Measurements from ENCODE around the gene SESN1.

SESN1 gene

DNA sequence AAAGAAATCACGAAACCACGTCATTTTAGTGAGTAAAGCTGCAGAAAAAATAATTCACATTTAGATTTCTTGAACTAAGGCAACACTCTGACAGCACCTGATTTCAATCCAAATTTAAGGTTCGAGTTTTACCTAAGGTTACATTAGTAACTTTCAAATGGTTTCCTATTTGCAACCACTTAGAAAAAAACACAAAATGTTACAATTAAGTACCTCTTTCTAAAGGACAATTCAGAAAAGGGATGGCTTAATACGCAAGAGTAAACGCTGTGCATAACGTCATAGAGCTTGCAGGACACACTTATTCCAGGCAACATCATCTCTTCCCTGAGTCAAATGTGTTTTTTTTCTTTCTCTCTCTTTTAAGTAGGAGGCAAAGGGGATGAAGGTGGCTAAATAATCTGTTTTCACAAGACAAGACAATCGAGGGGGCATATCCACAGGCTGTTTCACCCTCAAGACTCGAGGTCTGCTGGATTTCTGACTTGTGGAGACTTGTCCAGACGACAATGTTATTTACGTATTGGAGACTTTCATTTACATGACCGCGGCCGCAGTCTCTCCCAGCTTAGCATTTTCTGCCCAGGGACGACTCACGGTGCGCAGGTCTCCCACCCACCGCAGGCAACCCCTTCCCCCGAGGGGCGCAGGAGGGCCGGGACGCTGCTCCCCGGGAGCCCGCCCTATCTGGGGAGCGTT is 86.0 kb downstream of the SESN1 start:
- no peaks in the 10 kb centered on the region for H3K27me3 ChIP-seq (replicated peaks in 2 of 5; ENCODE audit: control insufficient read depth in 4 of 5, insufficient read depth in 5 of 5, low read length in 4 of 5)
- WGBS (ENCODE audit: insufficient coverage), result 1% methylated on average over 14 of the region's 24 CpGs
- peak overlapping the region; percentile 77 to 94 for H3K27ac ChIP-seq (ENCODE audit: insufficient read depth in 1 of 2, low read depth in 1 of 2, low read length in 2 of 2, poor library complexity in 1 of 2, severe bottlenecking in 2 of 2)
- DNase-seq, result peak in 2 of 3 donors; percentile 58 to 65
- H3K36me3 ChIP-seq (ENCODE audit: control insufficient read depth in 4 of 4, insufficient read depth in 4 of 4, low read length in 3 of 4), result no peaks in the 10 kb centered on the region
- no peaks in the 10 kb centered on the region for H3K9me3 ChIP-seq (ENCODE audit: control extremely low read depth in 1 of 5, control insufficient read depth in 4 of 5, insufficient read depth in 2 of 5, low read depth in 1 of 5, low read length in 4 of 5)
- peaks cover 20 to 48% (median 32%) of the 10 kb centered on the region in 4 experiments for H3K4me1 ChIP-seq (ENCODE audit: control extremely low read depth in 1 of 4, control insufficient read depth in 4 of 4, insufficient read depth in 4 of 4, low read length in 3 of 4)
- POLR2A ChIA-PET, result no interaction called here
- CTCF ChIA-PET, result interaction anchor here (1.2 to 1.9 kb wide), 5 partner anchors 20 to 116 kb away, joined by 3 to 4 read pairs (median 3); no protein-coding TSS in a partner anchor
- peak overlapping the region; percentile 78 to 99 (median 95) for H3K4me3 ChIP-seq (ENCODE audit: control insufficient read depth in 1 of 7, extremely low read depth in 1 of 7, insufficient read depth in 4 of 7, low read depth in 2 of 7, low read length in 6 of 7)

DNA sequence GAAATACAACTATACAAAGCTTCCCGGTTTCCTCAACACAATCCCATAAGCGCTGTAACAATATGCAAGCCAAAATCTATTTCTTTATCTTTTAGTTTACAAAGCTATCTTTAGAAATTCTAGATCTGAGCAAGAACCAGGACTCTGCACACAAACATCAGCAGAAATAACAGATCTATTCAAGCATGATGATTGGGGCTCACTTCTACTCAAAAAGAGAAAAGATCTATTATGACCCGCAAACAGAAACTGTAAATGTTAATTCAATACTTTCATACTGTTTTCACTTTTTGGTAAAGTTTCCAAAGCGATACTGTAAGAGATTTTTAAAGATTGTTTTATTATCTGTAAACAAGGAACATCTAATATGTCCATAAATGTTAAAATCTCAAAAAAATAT is 86.6 kb downstream of the SESN1 start:
- Histone ChIP-seq H3K4me3 (ENCODE audit: control insufficient read depth in 1 of 7, extremely low read depth in 1 of 7, insufficient read depth in 4 of 7, low read depth in 2 of 7, low read length in 6 of 7) (peak overlapping the region in 6 of 7 experiments; percentile 94 to 99 (median 96)), H3K9me3 (ENCODE audit: control extremely low read depth in 1 of 5, control insufficient read depth in 4 of 5, insufficient read depth in 2 of 5, low read depth in 1 of 5, low read length in 4 of 5) (no peaks in the 10 kb centered on the region), H3K36me3 (ENCODE audit: control insufficient read depth in 4 of 4, insufficient read depth in 4 of 4, low read length in 3 of 4) (no peaks in the 10 kb centered on the region), H3K27me3 (replicated peaks in 2 of 5; ENCODE audit: control insufficient read depth in 4 of 5, insufficient read depth in 5 of 5, low read length in 4 of 5) (no peaks in the 10 kb centered on the region), H3K4me1 (ENCODE audit: control extremely low read depth in 1 of 4, control insufficient read depth in 4 of 4, insufficient read depth in 4 of 4, low read length in 3 of 4) (peaks cover 15 to 44% (median 27%) of the 10 kb centered on the region in 4 experiments), H3K27ac (ENCODE audit: insufficient read depth in 1 of 2, low read depth in 1 of 2, low read length in 2 of 2, poor library complexity in 1 of 2, severe bottlenecking in 2 of 2) (peak overlapping the region in 1 of 2 experiments; percentile 94)
- ChIA-PET POLR2A (no interaction called here), CTCF (interaction anchor here (1.0 to 1.9 kb wide), 6 partner anchors 13 to 115 kb away, joined by 3 to 5 read pairs (median 4); no protein-coding TSS in a partner anchor)
- WGBS (ENCODE audit: insufficient coverage), result no CpG with 5 or more reads among the region's 4 CpGs
- DNase-seq, result no peak

- no peak for DNase-seq
- 60% methylated on average over 1 of the region's 3 CpGs for WGBS (ENCODE audit: insufficient coverage)
- H3K36me3 ChIP-seq (ENCODE audit: control insufficient read depth in 4 of 4, insufficient read depth in 4 of 4, low read length in 3 of 4), result no peaks in the 10 kb centered on the region
- ChIA-PET POLR2A (interaction anchor here (1.1 kb wide), 1 partner anchor 11 kb away, joined by 5 read pairs; no protein-coding TSS in a partner anchor), CTCF (interaction anchor here (0.6 to 1.9 kb wide), 6 partner anchors 12 to 115 kb away, joined by 3 to 5 read pairs (median 4); no protein-coding TSS in a partner anchor)
- H3K27ac ChIP-seq (ENCODE audit: insufficient read depth in 1 of 2, low read depth in 1 of 2, low read length in 2 of 2, poor library complexity in 1 of 2, severe bottlenecking in 2 of 2), result peak overlapping the region in 1 of 2 experiments; percentile 94
- no peaks in the 10 kb centered on the region for H3K27me3 ChIP-seq (replicated peaks in 2 of 5; ENCODE audit: control insufficient read depth in 4 of 5, insufficient read depth in 5 of 5, low read length in 4 of 5)
- H3K4me3 ChIP-seq (ENCODE audit: control insufficient read depth in 1 of 7, extremely low read depth in 1 of 7, insufficient read depth in 4 of 7, low read depth in 2 of 7, low read length in 6 of 7), result peak overlapping the region in 6 of 7 experiments; percentile 94 to 99 (median 96)
- H3K4me1 ChIP-seq (ENCODE audit: control extremely low read depth in 1 of 4, control insufficient read depth in 4 of 4, insufficient read depth in 4 of 4, low read length in 3 of 4), result peaks cover 13 to 39% (median 24%) of the 10 kb centered on the region in 4 experiments
- no peaks in the 10 kb centered on the region for H3K9me3 ChIP-seq (ENCODE audit: control extremely low read depth in 1 of 5, control insufficient read depth in 4 of 5, insufficient read depth in 2 of 5, low read depth in 1 of 5, low read length in 4 of 5)
These were observed 87.1 kb downstream of the SESN1 start for GRCh38 chr6:109007521-109007920.

GRCh38 chr6:109006818-109007217 is 87.8 kb downstream of the SESN1 start:
- Histone ChIP-seq H3K4me1 (ENCODE audit: control extremely low read depth in 1 of 4, control insufficient read depth in 4 of 4, insufficient read depth in 4 of 4, low read length in 3 of 4) (peaks cover 11 to 38% (median 23%) of the 10 kb centered on the region in 4 experiments), H3K9me3 (ENCODE audit: control extremely low read depth in 1 of 5, control insufficient read depth in 4 of 5, insufficient read depth in 2 of 5, low read depth in 1 of 5, low read length in 4 of 5) (no peaks in the 10 kb centered on the region), H3K27me3 (replicated peaks in 2 of 5; ENCODE audit: control insufficient read depth in 4 of 5, insufficient read depth in 5 of 5, low read length in 4 of 5) (no peaks in the 10 kb centered on the region), H3K4me3 (ENCODE audit: control insufficient read depth in 1 of 7, extremely low read depth in 1 of 7, insufficient read depth in 4 of 7, low read depth in 2 of 7, low read length in 6 of 7) (peak overlapping the region in 1 of 7 experiments; percentile 99), H3K27ac (ENCODE audit: insufficient read depth in 1 of 2, low read depth in 1 of 2, low read length in 2 of 2, poor library complexity in 1 of 2, severe bottlenecking in 2 of 2) (no peak overlapping the region), H3K36me3 (ENCODE audit: control insufficient read depth in 4 of 4, insufficient read depth in 4 of 4, low read length in 3 of 4) (peaks cover 0 to 6% (median 2%) of the 10 kb centered on the region in 4 experiments)
- CTCF ChIA-PET, result no interaction called here
- no CpG with 5 or more reads among the region's 1 CpG for WGBS (ENCODE audit: insufficient coverage)
- peak in 2 of 3 donors; percentile 29 to 46 for DNase-seq
- POLR2A ChIA-PET, result interaction anchor here (1.1 kb wide), 1 partner anchor 10 kb away, joined by 5 read pairs; no protein-coding TSS in a partner anchor

- Histone ChIP-seq H3K9me3 (ENCODE audit: control extremely low read depth in 1 of 5, control insufficient read depth in 4 of 5, insufficient read depth in 2 of 5, low read depth in 1 of 5, low read length in 4 of 5) (no peaks in the 10 kb centered on the region), H3K27ac (ENCODE audit: insufficient read depth in 1 of 2, low read depth in 1 of 2, low read length in 2 of 2, poor library complexity in 1 of 2, severe bottlenecking in 2 of 2) (no peak overlapping the region), H3K4me3 (ENCODE audit: control insufficient read depth in 1 of 7, extremely low read depth in 1 of 7, insufficient read depth in 4 of 7, low read depth in 2 of 7, low read length in 6 of 7) (no peak overlapping the region), H3K27me3 (replicated peaks in 2 of 5; ENCODE audit: control insufficient read depth in 4 of 5, insufficient read depth in 5 of 5, low read length in 4 of 5) (no peaks in the 10 kb centered on the region), H3K36me3 (ENCODE audit: control insufficient read depth in 4 of 4, insufficient read depth in 4 of 4, low read length in 3 of 4) (peaks cover 13 to 26% (median 20%) of the 10 kb centered on the region in 4 experiments), H3K4me1 (ENCODE audit: control extremely low read depth in 1 of 4, control insufficient read depth in 4 of 4, insufficient read depth in 4 of 4, low read length in 3 of 4) (peaks cover 0 to 17% (median 5%) of the 10 kb centered on the region in 4 experiments)
- CTCF ChIA-PET, result interaction anchor here (1.3 kb wide), 1 partner anchor 31 kb away, joined by 3 read pairs; no protein-coding TSS in a partner anchor
- DNase-seq, result no peak
- POLR2A ChIA-PET, result no interaction called here
These were observed 91.8 kb downstream of the SESN1 start for GRCh38 chr6:109002882-109003281.

DNA sequence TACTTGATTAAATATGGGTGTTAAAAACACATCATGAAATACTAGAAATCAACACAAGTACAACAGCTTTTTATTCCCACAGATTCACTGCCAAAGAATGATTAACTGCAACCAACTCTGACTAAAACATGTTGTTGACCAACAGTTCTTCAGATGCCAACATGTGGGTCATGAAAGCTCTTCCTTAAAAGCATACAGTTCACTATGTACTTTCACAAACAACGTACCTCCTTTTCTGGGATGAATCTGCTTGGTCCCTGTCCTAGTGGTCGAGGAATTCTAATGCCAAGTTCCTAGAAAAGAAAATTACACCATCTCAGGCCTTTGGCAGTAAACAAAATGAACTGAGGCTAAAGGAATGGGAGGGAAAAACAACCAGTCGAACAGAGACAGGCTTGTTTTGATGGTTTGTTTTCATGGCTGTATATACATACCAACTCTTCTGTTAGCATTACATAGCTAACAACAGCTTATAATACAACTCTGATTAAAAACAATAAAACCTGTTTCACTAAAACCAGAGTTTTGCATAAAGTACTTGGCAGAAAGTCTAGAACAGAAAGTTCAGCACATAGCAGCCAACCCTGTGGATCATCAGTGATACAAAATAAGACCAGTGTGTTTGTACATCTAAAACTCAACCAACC is 92.5 kb downstream of the SESN1 start:
- no peak overlapping the region for H3K4me3 ChIP-seq (ENCODE audit: control insufficient read depth in 1 of 7, extremely low read depth in 1 of 7, insufficient read depth in 4 of 7, low read depth in 2 of 7, low read length in 6 of 7)
- CTCF ChIA-PET, result interaction anchor here (0.8 to 1.3 kb wide), 2 partner anchors 29 to 31 kb away, joined by 3 read pairs; no protein-coding TSS in a partner anchor
- H3K9me3 ChIP-seq (ENCODE audit: control extremely low read depth in 1 of 5, control insufficient read depth in 4 of 5, insufficient read depth in 2 of 5, low read depth in 1 of 5, low read length in 4 of 5), result no peaks in the 10 kb centered on the region
- DNase-seq, result no peak
- WGBS (ENCODE audit: insufficient coverage), result 100% methylated on average over 1 of the region's 3 CpGs
- H3K36me3 ChIP-seq (ENCODE audit: control insufficient read depth in 4 of 4, insufficient read depth in 4 of 4, low read length in 3 of 4), result peaks cover 13 to 28% (median 26%) of the 10 kb centered on the region in 4 experiments
- peaks cover 0 to 10% (median 3%) of the 10 kb centered on the region in 4 experiments for H3K4me1 ChIP-seq (ENCODE audit: control extremely low read depth in 1 of 4, control insufficient read depth in 4 of 4, insufficient read depth in 4 of 4, low read length in 3 of 4)
- H3K27ac ChIP-seq (ENCODE audit: insufficient read depth in 1 of 2, low read depth in 1 of 2, low read length in 2 of 2, poor library complexity in 1 of 2, severe bottlenecking in 2 of 2), result no peak overlapping the region
- H3K27me3 ChIP-seq (replicated peaks in 2 of 5; ENCODE audit: control insufficient read depth in 4 of 5, insufficient read depth in 5 of 5, low read length in 4 of 5), result no peaks in the 10 kb centered on the region
- POLR2A ChIA-PET, result interaction anchor here (0.6 kb wide), 1 partner anchor 11 kb away, joined by 3 read pairs; no protein-coding TSS in a partner anchor
